Esophagus muscularis mucosa (tissue), 4 donors: ENCODE data around the gene SLC44A5. TPM values are rescaled to one million over a fixed set of nuclear protein-coding genes. Genes with fewer than 3 reads are reported as not detected.

Experiments used
- DNase-seq: peaks from one replicate; pipeline ENCODE4 v3.0.0-alpha.2; 2017; ENCODE audit errors: extremely low spot score
- H3K27ac ChIP-seq, 4 donors: fragments of 200-600 bp; sonication (generic); replicated peaks in 1 of 4; 1 replicate in 3 of 4; 2 replicates in 1 of 4; pipeline ENCODE4 v1.5.1; 2016 to 2019; ENCODE audit warnings: mild to moderate bottlenecking in 1 of 4
- H3K27me3 ChIP-seq, 4 donors: fragments of 200-600 bp; sonication (generic); one replicate each; pipeline versions ENCODE4 v1.5.1 to v1.6.0; 2016 to 2019
- H3K36me3 ChIP-seq, 4 donors: fragments of 200-600 bp; sonication (generic); one replicate each; pipeline ENCODE4 v1.5.1; 2016 to 2019
- H3K4me1 ChIP-seq, 4 donors: fragments of 200-600 bp; sonication (generic); one replicate each; pipeline ENCODE4 v1.5.1; 2016 to 2019
- H3K4me3 ChIP-seq, 4 donors: fragments of 200-600 bp; sonication (generic); 1 replicate in 2 of 4; 2 replicates in 2 of 4; pipeline ENCODE4 v1.5.1; 2016 to 2019; ENCODE audit warnings: mild to moderate bottlenecking in 4 of 4, moderate library complexity in 1 of 4
- H3K9me3 ChIP-seq, 4 donors: fragments of 200-600 bp; sonication (generic); 1 replicate in 3 of 4; 2 replicates in 1 of 4; pipeline ENCODE4 v1.5.1; 2016 to 2019
- EP300 ChIP-seq: sonication (generic); formaldehyde crosslinking; IDR thresholded peaks from one replicate; pipeline ENCODE4 v1.6.1; 2017; ENCODE audit warnings: antibody characterized with exemption
- POLR2A ChIP-seq: fragments of 450-650 bp; IDR thresholded peaks from one replicate; pipeline ENCODE4 v1.6.1; 2017; ENCODE audit warnings: antibody characterized with exemption, moderate library complexity, mild to moderate bottlenecking, low read depth
- POLR2AphosphoS5 ChIP-seq, 2 donors: sonication (generic); formaldehyde crosslinking; IDR thresholded peaks; one replicate each; pipeline ENCODE4 v1.6.1; 2017; ENCODE audit warnings: antibody characterized with exemption in 2 of 2
- WGBS: methylation state at CpG from one replicate; pipeline ENCODE4 v1.1.5; 2018; 5-methylcytosine and 5-hydroxymethylcytosine counted together
- intact Hi-C: fragments of 100-400 bp; cut with DNase I; formaldehyde crosslinking; loops from one replicate; pipeline ENCODE4 v1.15.1; 2023
- total RNA-seq, 4 donors: library from RNA; depleted of rRNA; stranded (reverse); fragments of >200 nt; gene quantifications; one replicate each; pipeline versions ENCODE4 v1.1.0 to v1.2.1, GENCODE V29; 2016
- TF ChIP-seq, protein P1 (sequence below), 3 experiments: fragments of 200-600 bp in 2 of 3; fragments of 450-650 bp in 1 of 3; sonication (generic) in 2 of 3; IDR thresholded peaks; one replicate each; pipeline ENCODE4 v1.5.1; 2017 to 2019; ENCODE audit warnings: antibody characterized with exemption in 3 of 3, mild to moderate bottlenecking in 2 of 3, moderate library complexity in 1 of 3

The SLC44A5 gene
- total RNA-seq, 4 donors from 2014 or later, result 0.17 to 0.71 (median 0.23) TPM; not detected in 1

DNA sequence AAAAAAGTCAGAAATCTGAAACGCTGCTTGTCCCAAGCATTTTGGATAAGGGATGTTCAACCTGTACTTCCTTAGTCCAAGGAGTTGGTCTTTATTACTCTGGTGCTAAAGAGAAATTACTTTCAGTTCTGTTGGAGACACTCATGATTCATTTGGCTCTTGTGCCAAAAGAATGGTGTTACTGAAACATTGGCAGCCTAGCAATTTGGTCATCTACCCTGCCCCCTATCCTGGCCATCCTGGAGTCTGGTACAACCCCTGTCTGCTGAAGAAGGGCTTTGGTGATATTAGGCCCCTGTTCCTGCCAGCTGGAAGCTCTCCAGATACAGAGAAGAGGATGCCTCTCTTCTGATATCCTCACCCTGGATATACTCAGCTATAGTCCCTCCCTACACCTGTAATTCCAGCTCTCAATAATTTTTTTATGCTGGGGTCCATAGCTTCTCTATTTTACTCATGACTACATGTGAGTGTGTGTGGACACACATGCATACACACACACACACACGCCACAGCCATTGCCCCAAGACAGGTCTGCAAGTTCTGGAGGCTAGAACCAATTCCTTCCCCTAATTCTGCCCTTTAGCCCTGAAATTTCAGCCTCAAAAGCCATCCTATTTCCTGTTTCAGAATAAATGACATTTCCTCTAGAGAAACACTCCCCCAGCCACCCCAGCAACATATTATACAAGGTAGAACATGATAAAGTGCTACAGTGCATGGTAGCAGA, 436.7 kb downstream of the SLC44A5 start:
- H3K27me3 ChIP-seq, result no peaks in the 10 kb centered on the region
- WGBS, result 72% methylated on average over 2 of the region's 2 CpGs
- no peaks in the 10 kb centered on the region for H3K36me3 ChIP-seq
- TF ChIP-seq, protein P1, sequence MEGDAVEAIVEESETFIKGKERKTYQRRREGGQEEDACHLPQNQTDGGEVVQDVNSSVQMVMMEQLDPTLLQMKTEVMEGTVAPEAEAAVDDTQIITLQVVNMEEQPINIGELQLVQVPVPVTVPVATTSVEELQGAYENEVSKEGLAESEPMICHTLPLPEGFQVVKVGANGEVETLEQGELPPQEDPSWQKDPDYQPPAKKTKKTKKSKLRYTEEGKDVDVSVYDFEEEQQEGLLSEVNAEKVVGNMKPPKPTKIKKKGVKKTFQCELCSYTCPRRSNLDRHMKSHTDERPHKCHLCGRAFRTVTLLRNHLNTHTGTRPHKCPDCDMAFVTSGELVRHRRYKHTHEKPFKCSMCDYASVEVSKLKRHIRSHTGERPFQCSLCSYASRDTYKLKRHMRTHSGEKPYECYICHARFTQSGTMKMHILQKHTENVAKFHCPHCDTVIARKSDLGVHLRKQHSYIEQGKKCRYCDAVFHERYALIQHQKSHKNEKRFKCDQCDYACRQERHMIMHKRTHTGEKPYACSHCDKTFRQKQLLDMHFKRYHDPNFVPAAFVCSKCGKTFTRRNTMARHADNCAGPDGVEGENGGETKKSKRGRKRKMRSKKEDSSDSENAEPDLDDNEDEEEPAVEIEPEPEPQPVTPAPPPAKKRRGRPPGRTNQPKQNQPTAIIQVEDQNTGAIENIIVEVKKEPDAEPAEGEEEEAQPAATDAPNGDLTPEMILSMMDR (IDR thresholded peaks at IDR 0.05), result no peak
- TF ChIP-seq POLR2AphosphoS5 (IDR thresholded peaks at IDR 0.05) (no peak), EP300 (no peak), POLR2A (no peak)
- H3K4me3 ChIP-seq, result no peak overlapping the region
- intact Hi-C loops, result no loop called here
- DNase-seq, result no peak
- H3K9me3 ChIP-seq, result no peaks in the 10 kb centered on the region
- H3K4me1 ChIP-seq, result no peaks in the 10 kb centered on the region
- H3K27ac ChIP-seq, result no peak overlapping the region

DNA sequence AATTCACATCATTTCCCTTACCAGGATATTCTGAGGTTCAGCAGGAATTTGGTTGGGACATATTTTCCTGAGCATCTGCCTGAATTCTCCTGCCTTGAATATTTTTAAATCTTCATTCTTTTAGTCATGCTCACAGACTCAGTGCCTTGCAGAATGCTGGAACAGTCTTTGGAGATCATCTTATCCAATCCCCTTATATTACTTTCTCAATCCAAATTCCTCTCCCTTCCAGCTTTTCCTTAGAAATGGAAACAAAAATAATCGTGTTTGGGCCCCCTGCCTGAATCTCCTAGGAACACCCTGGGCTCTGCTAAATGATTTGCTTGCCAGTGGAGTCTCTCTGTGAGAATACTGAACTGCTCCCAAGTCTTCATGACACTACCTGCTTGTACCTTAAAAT, 438.4 kb downstream of the SLC44A5 start:
- TF ChIP-seq POLR2AphosphoS5 (IDR thresholded peaks at IDR 0.05), result no peak
- TF ChIP-seq POLR2A, result no peak
- no peak for TF ChIP-seq EP300
- TF ChIP-seq, protein P1 (IDR thresholded peaks at IDR 0.05), result no peak
- H3K4me1 ChIP-seq, result no peaks in the 10 kb centered on the region
- no peaks in the 10 kb centered on the region for H3K9me3 ChIP-seq
- no peaks in the 10 kb centered on the region for H3K36me3 ChIP-seq
- no peak for DNase-seq
- no peak overlapping the region for H3K4me3 ChIP-seq
- H3K27me3 ChIP-seq, result no peaks in the 10 kb centered on the region
- intact Hi-C loops, result no loop called here
- H3K27ac ChIP-seq, result no peak overlapping the region
- 14% methylated on average over 1 of the region's 1 CpG for WGBS

GRCh38 chr1:75171876-75172275, 439.0 kb downstream of the SLC44A5 start:
- Histone ChIP-seq H3K4me1 (no peaks in the 10 kb centered on the region), H3K9me3 (no peaks in the 10 kb centered on the region), H3K27me3 (peaks cover 0 to 2% (median 0%) of the 10 kb centered on the region in 4 donors), H3K36me3 (no peaks in the 10 kb centered on the region), H3K27ac (no peak overlapping the region), H3K4me3 (no peak overlapping the region)
- intact Hi-C loops, result no loop called here
- DNase-seq, result no peak
- TF ChIP-seq EP300 (no peak), POLR2A (no peak), POLR2AphosphoS5 (IDR thresholded peaks at IDR 0.05) (no peak)
- TF ChIP-seq, protein P1 (IDR thresholded peaks at IDR 0.05), result no peak
- WGBS, result 67% methylated on average over 1 of the region's 1 CpG

- no peak overlapping the region for H3K27ac ChIP-seq
- 72% methylated on average over 2 of the region's 2 CpGs for WGBS
- no peak overlapping the region for H3K4me3 ChIP-seq
- DNase-seq, result no peak
- H3K4me1 ChIP-seq, result no peaks in the 10 kb centered on the region
- H3K27me3 ChIP-seq, result peaks cover 0 to 6% (median 0%) of the 10 kb centered on the region in 4 donors
- TF ChIP-seq POLR2A (no peak), POLR2AphosphoS5 (IDR thresholded peaks at IDR 0.05) (no peak), EP300 (no peak)
- TF ChIP-seq, protein P1 (IDR thresholded peaks at IDR 0.05), result no peak
- no peaks in the 10 kb centered on the region for H3K36me3 ChIP-seq
- intact Hi-C loops, result no loop called here
- no peaks in the 10 kb centered on the region for H3K9me3 ChIP-seq
Observed at GRCh38 chr1:75170981-75171380, 439.9 kb downstream of the SLC44A5 start.
